NCI-H2196 (cell line): ENCODE results near the gene PDIA2.
"Not testable (repeated sequence)": the region's sequence is repeated elsewhere in the genome, so short reads cannot be mapped to it uniquely, and the experiment has no call there.

Source experiments
- DNase-seq: peaks from one replicate; lab custom pipeline; 2025; ENCODE audit not compliant: unreplicated experiment; lab: John Stamatoyannopoulos, UW

PDIA2 gene

DNA sequence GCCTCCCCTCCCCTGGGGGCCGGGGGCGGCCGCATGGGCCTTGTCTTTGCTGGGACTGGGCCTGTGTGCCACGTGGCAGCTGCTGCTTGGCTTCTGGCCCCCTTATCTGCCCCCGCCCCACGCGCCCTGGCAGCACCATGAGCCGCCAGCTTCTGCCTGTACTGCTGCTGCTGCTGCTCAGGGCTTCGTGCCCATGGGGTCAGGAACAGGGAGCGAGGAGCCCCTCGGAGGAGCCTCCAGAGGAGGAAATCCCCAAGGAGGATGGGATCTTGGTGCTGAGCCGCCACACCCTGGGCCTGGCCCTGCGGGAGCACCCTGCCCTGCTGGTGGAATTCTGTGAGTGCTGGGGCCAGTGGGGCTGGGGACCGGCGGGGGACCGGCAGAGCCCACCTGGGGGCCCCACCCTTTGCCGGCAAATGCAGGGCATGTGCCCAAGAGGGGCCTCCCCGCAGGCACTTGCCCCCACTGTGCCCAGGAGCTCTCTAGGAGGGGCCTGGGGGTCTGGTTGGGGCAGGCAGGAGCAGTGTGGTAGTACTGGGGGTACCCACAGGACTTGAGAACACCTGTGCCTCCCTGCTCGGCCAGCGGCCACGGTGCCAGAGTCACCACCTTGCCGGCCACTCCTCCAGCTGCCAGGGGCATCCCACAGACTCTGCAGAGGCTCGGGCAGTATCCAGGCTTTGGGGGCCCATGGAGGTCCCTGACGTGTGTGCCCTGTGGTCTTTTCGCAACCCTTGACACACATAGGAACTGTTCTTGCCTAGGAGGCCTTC, at the start of gene PDIA2:
TSS of gene PDIA2 (plus strand) at position 132 of the 773 bp plus-strand sequence. CDS start at position 138, 6 bp downstream.
- DNase-seq = no peak

GRCh38 chr16:234468-235305, 48.3 kb upstream of the PDIA2 start, which contains the start of gene FAM234A:
TSS of gene FAM234A (plus strand) at chr16:234821. CDS start at chr16:254414, 19,593 bp downstream.
- DNase-seq = peak; percentile 98

DNA sequence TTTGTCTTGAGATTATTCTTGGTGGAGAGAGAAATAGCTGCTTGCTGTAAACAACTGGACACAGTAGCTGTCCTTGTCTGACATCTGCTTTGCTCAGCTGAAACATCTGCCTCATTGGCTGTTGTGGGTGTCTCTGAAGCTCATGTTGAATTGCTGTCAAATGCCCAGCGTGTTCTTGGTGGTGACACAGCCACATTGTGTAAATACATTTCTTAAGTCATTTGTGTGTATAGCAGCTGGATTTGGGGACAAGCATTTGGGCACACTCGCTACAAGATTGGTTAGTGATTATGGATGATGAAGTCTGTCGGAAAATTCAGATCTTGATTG, 43.1 kb upstream of the PDIA2 start:
- no peak for DNase-seq

GRCh38 chr16:240559-240958, 42.4 kb upstream of the PDIA2 start:
- no peak for DNase-seq

DNA sequence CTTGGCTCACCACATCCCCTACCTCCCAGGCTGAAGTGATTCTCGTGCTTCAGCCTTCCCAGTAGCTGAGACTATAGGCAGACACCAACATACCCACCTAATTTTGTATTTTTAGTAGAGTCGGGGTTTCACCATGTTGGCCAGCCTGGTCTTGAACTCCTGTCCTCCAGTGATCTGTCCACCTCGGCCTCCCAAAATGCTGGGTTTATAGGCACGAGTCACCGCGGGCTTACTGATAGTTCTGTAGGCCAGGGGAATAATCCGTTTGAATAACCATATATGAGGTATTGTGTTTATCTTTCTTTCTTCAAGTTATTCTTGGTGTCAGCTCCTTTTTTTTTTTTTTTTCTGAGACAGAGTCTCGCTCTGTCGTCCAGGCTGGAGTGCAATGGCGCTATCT, 40.7 kb upstream of the PDIA2 start:
- DNase-seq = no peak

DNA sequence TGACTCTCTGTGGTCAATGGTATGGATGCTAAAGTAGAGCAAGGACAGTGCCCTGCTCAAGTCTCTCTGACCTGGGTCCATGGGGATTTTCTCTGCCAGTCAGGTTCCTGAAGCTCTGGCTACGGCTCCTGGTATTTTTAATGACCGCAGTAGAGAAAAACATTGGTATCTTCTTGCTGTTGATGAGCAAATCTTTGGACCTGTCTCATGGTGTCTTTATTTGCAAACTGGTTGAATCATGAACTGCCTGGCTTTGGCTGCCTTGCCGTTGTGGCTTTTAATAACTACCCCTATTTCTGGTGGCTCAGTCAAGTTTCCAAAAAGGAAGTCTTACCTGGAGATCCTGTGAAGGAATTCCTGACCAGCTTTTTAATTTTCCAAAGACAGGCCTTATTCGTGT, 39.6 kb upstream of the PDIA2 start:
- DNase-seq = no peak

GRCh38 chr16:245105-245504, 37.9 kb upstream of the PDIA2 start:
- no peak for DNase-seq

DNA sequence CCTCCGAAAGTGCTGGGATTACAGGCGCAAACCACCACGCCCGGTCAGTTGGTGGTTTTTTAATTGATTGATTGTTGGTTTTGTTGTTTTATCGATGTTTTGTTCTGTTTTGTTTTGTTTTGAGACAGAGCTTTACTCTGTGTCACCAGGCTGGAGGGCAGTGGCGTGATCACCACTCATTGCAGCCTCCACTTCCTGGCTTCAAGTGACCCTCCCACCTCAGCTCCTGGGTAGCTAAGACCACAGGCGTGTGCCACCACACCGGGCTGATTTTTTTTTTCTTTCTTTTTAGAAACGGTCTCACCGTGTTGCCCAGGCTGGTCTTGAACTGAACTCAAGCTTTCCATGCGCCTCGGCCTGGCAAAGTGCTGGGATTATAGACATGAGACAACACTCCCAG, 35.9 kb upstream of the PDIA2 start:
- no peak for DNase-seq

DNA sequence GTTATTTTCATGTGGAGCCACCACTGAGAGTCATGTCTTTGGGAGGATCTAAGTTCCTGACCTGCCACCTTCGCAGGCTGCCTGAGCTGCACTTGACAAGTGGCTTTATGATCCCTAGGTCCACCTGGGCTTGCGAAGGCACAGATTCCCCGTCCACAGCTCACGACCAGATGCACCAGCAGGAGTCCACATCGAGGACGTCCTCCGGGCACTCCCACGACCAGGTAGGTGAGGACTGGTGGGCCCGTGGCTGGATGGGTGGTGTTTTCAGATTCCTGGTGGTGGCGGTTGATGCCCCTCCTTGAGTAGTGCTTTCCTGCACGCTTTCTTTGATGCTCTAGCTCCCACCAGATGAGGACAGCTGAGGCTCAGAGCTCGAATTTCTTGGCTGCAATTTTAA, 33.5 kb upstream of the PDIA2 start:
- DNase-seq = no peak

DNA sequence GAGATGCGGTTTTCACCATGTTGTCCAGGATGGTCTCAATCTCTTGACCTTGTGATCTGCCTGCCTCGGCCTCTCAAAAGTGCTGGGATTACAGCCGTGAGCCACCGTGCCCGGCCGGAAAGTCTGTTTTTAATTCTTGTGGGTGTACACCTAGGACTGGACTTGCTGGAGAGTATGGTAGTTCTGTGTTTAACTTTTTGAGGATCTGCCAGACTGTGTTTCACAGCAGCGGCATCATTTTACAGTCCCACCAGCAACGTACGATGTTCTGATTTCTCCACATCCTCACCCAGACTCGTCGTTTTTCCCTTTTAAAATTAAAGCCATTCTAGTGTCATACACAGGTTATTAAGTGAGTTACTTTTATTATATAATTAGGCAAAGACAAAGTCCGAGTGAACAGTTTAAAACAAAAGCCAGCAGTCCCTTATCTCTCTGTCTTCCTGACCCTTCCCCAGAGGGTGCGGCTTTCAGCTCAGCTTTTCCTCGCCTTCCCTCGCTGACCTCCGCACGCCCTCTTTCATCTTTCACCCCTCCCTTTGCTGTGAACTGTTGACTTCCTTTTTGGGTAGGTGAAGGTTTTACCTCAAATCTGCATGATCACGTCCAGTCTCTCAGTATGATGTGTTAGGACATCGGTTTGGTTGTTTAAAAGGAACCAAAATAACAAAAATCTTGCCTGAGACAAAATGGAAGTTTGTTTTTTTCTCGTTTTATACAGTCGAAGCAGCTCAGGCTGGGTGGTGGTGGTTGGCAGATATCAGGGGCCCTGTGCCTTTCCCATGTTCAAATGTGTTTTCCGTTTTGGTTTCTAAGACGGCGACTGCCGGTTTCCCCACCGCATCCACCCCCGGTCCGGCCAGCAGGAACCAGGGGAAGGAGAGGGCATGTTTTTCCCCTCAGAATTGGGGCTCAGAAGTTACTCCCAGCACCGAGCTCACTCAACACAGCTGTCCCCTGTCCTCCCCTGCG, 30.3 kb upstream of the PDIA2 start:
- no peak for DNase-seq

- DNase-seq = no peak
Observed at GRCh38 chr16:253833-254232, 29.1 kb upstream of the PDIA2 start.

- no peak for DNase-seq
Observed at GRCh38 chr16:254461-254860, 28.5 kb upstream of the PDIA2 start.

DNA sequence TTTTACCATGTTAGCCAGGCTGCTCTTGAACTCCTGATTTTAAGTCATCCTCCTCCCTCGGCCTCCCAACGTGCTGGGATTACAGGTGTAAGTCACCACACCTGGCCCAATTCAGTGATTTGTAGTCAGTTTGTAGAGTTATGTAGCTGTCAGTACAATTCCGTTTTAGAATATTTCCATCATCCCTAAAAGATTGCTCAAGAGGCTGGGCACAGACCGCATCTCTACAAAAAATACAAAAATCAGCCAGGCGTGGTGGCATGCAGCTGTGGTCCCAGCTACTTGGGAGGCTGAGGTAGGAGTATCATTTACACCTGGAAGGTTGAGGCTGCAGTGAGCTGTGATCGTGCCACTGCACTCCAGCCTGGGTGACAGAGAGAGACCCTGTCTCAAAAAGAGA, 27.8 kb upstream of the PDIA2 start:
- no peak for DNase-seq

- not testable (repeated sequence) for DNase-seq
Observed at GRCh38 chr16:258091-258490, 24.9 kb upstream of the PDIA2 start.

- no peak for DNase-seq
Observed at GRCh38 chr16:259226-259625, 23.7 kb upstream of the PDIA2 start.

GRCh38 chr16:259814-260253, 23.1 kb upstream of the PDIA2 start:
- DNase-seq = no peak

GRCh38 chr16:260326-260725, 22.6 kb upstream of the PDIA2 start:
- no peak for DNase-seq

GRCh38 chr16:261031-261691, 21.8 kb upstream of the PDIA2 start:
- DNase-seq = no peak

- DNase-seq = no peak
Observed at GRCh38 chr16:262121-262745, 20.7 kb upstream of the PDIA2 start.

DNA sequence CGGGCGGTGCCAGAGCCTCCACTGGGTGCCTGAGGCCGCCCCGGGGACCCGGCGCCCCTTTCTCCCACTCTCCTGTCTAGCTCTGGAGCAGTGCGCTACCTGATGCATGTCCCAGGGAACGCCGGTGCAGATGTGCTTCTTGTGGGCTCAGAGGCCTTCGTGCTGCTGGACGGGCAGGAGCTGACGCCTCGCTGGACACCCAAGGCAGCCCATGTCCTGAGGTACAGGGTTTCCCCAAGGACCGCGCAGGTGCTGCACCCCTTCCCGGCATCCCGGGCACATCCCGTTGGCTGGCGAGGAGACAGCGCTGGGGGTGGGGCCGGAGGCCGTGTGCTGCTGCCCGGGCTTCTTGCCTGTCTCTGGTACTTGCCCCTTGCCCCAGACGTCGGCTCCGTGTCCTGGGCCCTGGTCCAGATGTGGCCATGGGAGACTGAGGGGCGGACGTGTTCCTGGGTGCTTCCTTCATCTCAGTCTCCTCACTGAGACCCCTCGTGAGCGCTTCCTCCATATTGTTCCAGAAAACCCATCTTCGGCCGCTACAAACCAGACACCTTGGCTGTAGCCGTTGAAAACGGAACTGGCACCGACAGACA, 19.7 kb upstream of the PDIA2 start:
- no peak for DNase-seq
